HepG2 (cell line): ENCODE data around the gene KAT6B. TPM values are rescaled to one million over a fixed set of nuclear protein-coding genes. Genes with fewer than 3 reads are reported as not detected.

Source experiments
- ATAC-seq: fragments of 200-7000 bp; cut with Tn5 transposase; 3 replicates; pipeline ENCODE4 v1.9.1; 2020; ENCODE audit warnings: mild to moderate bottlenecking, moderate library complexity
- BruUV-seq: library from RNA; stranded (reverse); fragments of 400-500 nt; replicated peaks from 2 replicates; lab custom pipeline; 2021; lab: Mats Ljungman, UMichigan
- CTCF ChIA-PET: fragments of 300-600 bp; formaldehyde crosslinking; extraction: SDS; loops from one replicate; lab custom pipeline; 2021; ENCODE audit warnings: low total read pairs, inconsistent platforms, low intra/inter-chr PET ratio; lab: Yijun Ruan, JAX
- POLR2A ChIA-PET: fragments of 350-600 bp; sonication (Branson Sonifier 250); formaldehyde crosslinking; loops from one replicate; lab custom pipeline; 2020; ENCODE audit warnings: antibody characterized with exemption, inconsistent platforms; lab: Yijun Ruan, JAX
- DNase-seq: peaks from one replicate; pipeline ENCODE4 v3.0.0-alpha.2; 2015; ENCODE audit warnings: low spot score
- FAIRE-seq: peaks from 3 replicates; lab custom pipeline; 2011; peaks lifted over from hg19 to GRCh38; lab: Jason Lieb, UNC
- H2AFZ ChIP-seq: one replicate; pipeline ENCODE4 v1.6.1; 2011; ENCODE audit warnings: low read length, inconsistent platforms
- H3K27ac ChIP-seq: fragments of 300-600 bp; 3 replicates; pipeline ENCODE4 v1.8.0; 2011; ENCODE audit warnings: mixed run types, mild to moderate bottlenecking, mixed read lengths, low read length, inconsistent platforms; ENCODE audit not compliant: insufficient read depth; ENCODE audit errors: extremely low read length
- H3K27me3 ChIP-seq, 2 experiments: fragments of 200-600 bp in 1 of 2; 2 replicates in 1 of 2; 3 replicates in 1 of 2; pipeline versions ENCODE4 v1.6.0 to v1.8.0; 2011; ENCODE audit warnings: low read length in 2 of 2, mild to moderate bottlenecking in 2 of 2, moderate library complexity in 2 of 2, inconsistent platforms in 1 of 2; ENCODE audit not compliant: insufficient read depth in 2 of 2, control insufficient read depth in 1 of 2
- H3K36me3 ChIP-seq, 2 experiments: fragments of 200-600 bp in 1 of 2; replicated peaks in 1 of 2; 2 replicates in 1 of 2; 3 replicates in 1 of 2; pipeline versions ENCODE4 v1.5.1 to v1.8.0; 2011; ENCODE audit warnings: low read length in 2 of 2, inconsistent platforms in 1 of 2; ENCODE audit not compliant: insufficient read depth in 2 of 2, control insufficient read depth in 1 of 2
- H3K4me1 ChIP-seq: 2 replicates; pipeline ENCODE4 v1.5.1; 2012; ENCODE audit warnings: low read length, inconsistent platforms; ENCODE audit not compliant: insufficient read depth
- H3K4me2 ChIP-seq: 2 replicates; pipeline ENCODE4 v1.6.0; 2011; ENCODE audit warnings: low read depth, low read length, inconsistent platforms
- H3K4me3 ChIP-seq, 3 experiments: fragments of 200-600 bp in 1 of 3; sonication (generic), shearing (Covaris generic) in 1 of 3; replicated peaks in 1 of 3; 2 replicates each; pipeline ENCODE4 v1.5.1; 2011 to 2016; ENCODE audit warnings: low read length in 3 of 3, inconsistent platforms in 2 of 3, low read depth in 2 of 3, mild to moderate bottlenecking in 2 of 3, control low read depth in 1 of 3, mixed read lengths in 1 of 3; ENCODE audit not compliant: insufficient read depth in 1 of 3
- H3K79me2 ChIP-seq: one replicate; pipeline ENCODE4 v1.6.1; 2011; ENCODE audit warnings: low read length, inconsistent platforms; ENCODE audit not compliant: insufficient read depth
- H3K9ac ChIP-seq: 2 replicates; pipeline ENCODE4 v1.6.0; 2011; ENCODE audit warnings: mild to moderate bottlenecking, low read depth, low read length, inconsistent platforms; ENCODE audit not compliant: insufficient read depth
- H3K9me3 ChIP-seq: 2 replicates; pipeline ENCODE4 v1.5.1; 2012; ENCODE audit warnings: mild to moderate bottlenecking, low read length
- H4K20me1 ChIP-seq: 2 replicates; pipeline ENCODE4 v1.6.0; 2011; ENCODE audit warnings: inconsistent platforms, mild to moderate bottlenecking, low read length, moderate library complexity; ENCODE audit not compliant: insufficient read depth
- ATM ChIP-seq: fragments of 450-650 bp; IDR thresholded peaks from 2 replicates; pipeline ENCODE4 v1.7.1; 2017; ENCODE audit warnings: mild to moderate bottlenecking, borderline replicate concordance
- BRF2 ChIP-seq: sonication (generic); formaldehyde crosslinking; IDR thresholded peaks from 2 replicates; pipeline ENCODE4 v1.8.1; 2022; ENCODE audit warnings: mild to moderate bottlenecking, missing genetic modification reagents
- NR1H2 ChIP-seq: sonication (generic); formaldehyde crosslinking; IDR thresholded peaks from 2 replicates; pipeline ENCODE4 v1.8.1; 2022; ENCODE audit warnings: low read depth, missing genetic modification reagents, borderline replicate concordance
- SMARCC2 ChIP-seq: fragments of 450-650 bp; IDR thresholded peaks from 2 replicates; pipeline ENCODE4 v1.6.1; 2017; ENCODE audit warnings: antibody characterized with exemption, mild to moderate bottlenecking
- ZNF296 ChIP-seq: sonication (generic); formaldehyde crosslinking; conservative IDR thresholded peaks from 2 replicates; pipeline ENCODE4 v1.5.0; 2020; ENCODE audit warnings: mild to moderate bottlenecking, missing genetic modification reagents
- ZNF432 ChIP-seq: sonication (generic); formaldehyde crosslinking; IDR thresholded peaks from 2 replicates; pipeline ENCODE4 v1.5.0; 2020; ENCODE audit warnings: missing genetic modification reagents, mild to moderate bottlenecking, borderline replicate concordance
- ZNF564 ChIP-seq: sonication (generic); formaldehyde crosslinking; IDR thresholded peaks from 2 replicates; pipeline ENCODE4 v1.8.1; 2023; ENCODE audit warnings: mild to moderate bottlenecking, missing genetic modification reagents
- ZSCAN20 ChIP-seq: sonication (generic); formaldehyde crosslinking; IDR thresholded peaks from 2 replicates; pipeline ENCODE4 v1.4.0; 2020; ENCODE audit warnings: missing genetic modification reagents, mild to moderate bottlenecking, borderline replicate concordance
- WGBS: methylation state at CpG from one replicate; pipeline ENCODE4 v1.1.6; 2017; ENCODE audit warnings: low lambda C conversion rate; 5-methylcytosine and 5-hydroxymethylcytosine counted together
- in situ Hi-C: cut with HindIII; loops from 2 replicates; pipeline ENCODE4 v1.10.0; 2017; ENCODE audit warnings: low pct_unique_long_range_greater_than_20kb; ENCODE audit not compliant: extremely low pct_ligation_motif_present
- intact Hi-C: fragments of 100-400 bp; cut with micrococcal nuclease; formaldehyde crosslinking; loops from one replicate; pipeline ENCODE4 v1.10.0; 2022; ENCODE audit not compliant: unreplicated experiment
- polyA plus RNA-seq, 8 experiments: library from polyadenylated mRNA; depleted of rRNA in 3 of 8; stranded (reverse) in 7 of 8; unstranded in 1 of 8; fragments of >200 nt; fragmentation: Illumina TruSeq in 4 of 8; extraction: Trizol in 4 of 8; gene quantifications; 2 replicates each; pipeline versions ENCODE4 v1.2.1 to v1.2.3, GENCODE V29; 2011 to 2016; ENCODE audit warnings: low read depth in 4 of 8, missing spikeins in 1 of 8, mixed read lengths in 1 of 8; ENCODE audit not compliant: insufficient read depth in 1 of 8
- total RNA-seq, 5 experiments: library from RNA; depleted of rRNA; stranded (reverse); fragments of >200 nt; fragmentation: Illumina TruSeq; extraction: Trizol; gene quantifications; 2 replicates each; pipeline ENCODE4 v1.2.3, GENCODE V29; 2016; ENCODE audit warnings: low read depth in 1 of 5
- TF ChIP-seq, protein P1 (sequence below): IDR thresholded peaks from 2 replicates; pipeline ENCODE4 v1.6.1; 2016

The KAT6B gene
- total and polyA plus RNA-seq, 2 of the 13 experiments (the other 11 are each of a cell fraction or from before 2014, with no cell fraction given) = 3.0 to 9.5 TPM

- H4K20me1 ChIP-seq = peaks cover 5% of the 10 kb centered on the region; the same call in 1 of the 2 replicates
- H3K27ac ChIP-seq = no peak overlapping the region
- TF ChIP-seq ZNF564 (CRISPR knock-in tag) (no peak), ZSCAN20 (CRISPR knock-in tag) (no peak), ZNF296 (CRISPR knock-in tag) (no peak), ATM (no peak), BRF2 (no peak), ZNF432 (CRISPR knock-in tag) (no peak), SMARCC2 (no peak), NR1H2 (CRISPR knock-in tag) (no peak)
- TF ChIP-seq, protein P1, sequence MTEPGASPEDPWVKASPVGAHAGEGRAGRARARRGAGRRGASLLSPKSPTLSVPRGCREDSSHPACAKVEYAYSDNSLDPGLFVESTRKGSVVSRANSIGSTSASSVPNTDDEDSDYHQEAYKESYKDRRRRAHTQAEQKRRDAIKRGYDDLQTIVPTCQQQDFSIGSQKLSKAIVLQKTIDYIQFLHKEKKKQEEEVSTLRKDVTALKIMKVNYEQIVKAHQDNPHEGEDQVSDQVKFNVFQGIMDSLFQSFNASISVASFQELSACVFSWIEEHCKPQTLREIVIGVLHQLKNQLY (CRISPR knock-in tag) = no peak
- in situ Hi-C loops (no loop called here), intact Hi-C loops (no loop called here)
- no peak overlapping the region for H3K4me2 ChIP-seq
- DNase-seq (no peak), FAIRE-seq (no peak), ATAC-seq (no peak)
- no peak overlapping the region for H3K4me3 ChIP-seq
- WGBS = 95% methylated on average over 12 of the region's 12 CpGs
- peaks cover 3% of the 10 kb centered on the region for H3K79me2 ChIP-seq
- no peaks in the 10 kb centered on the region for H3K9me3 ChIP-seq
- no TSS peak for BruUV-seq
- CTCF ChIA-PET = no interaction called here
- H3K36me3 ChIP-seq = no peaks in the 10 kb centered on the region
- no peaks in the 10 kb centered on the region for H3K27me3 ChIP-seq
- POLR2A ChIA-PET = no interaction called here
- peaks cover 28% of the 10 kb centered on the region for H3K4me1 ChIP-seq
- no peak overlapping the region for H2AFZ ChIP-seq
- no peak overlapping the region for H3K9ac ChIP-seq
Measured at GRCh38 chr10:74934100-74934812, 107.9 kb downstream of the KAT6B start.
